Suprapubic skin (tissue), 4 donors: ENCODE data around the gene TMEM192.

Experiments
- CTCF ChIP-seq, 2 donors: fragments of 200-600 bp in 1 of 2; fragments of 450-650 bp in 1 of 2; sonication (generic) in 1 of 2; IDR thresholded peaks; one replicate each; pipeline ENCODE4 v1.5.1; 2016 to 2019; ENCODE audit warnings: antibody characterized with exemption in 2 of 2, mild to moderate bottlenecking in 1 of 2, moderate library complexity in 1 of 2
- EP300 ChIP-seq: sonication (generic); formaldehyde crosslinking; IDR thresholded peaks from one replicate; pipeline ENCODE4 v1.6.1; 2017; ENCODE audit warnings: antibody characterized with exemption
- POLR2A ChIP-seq, 2 donors: fragments of 450-650 bp; IDR thresholded peaks; one replicate each; pipeline ENCODE4 v1.6.1; 2017; ENCODE audit warnings: antibody characterized with exemption in 2 of 2, mild to moderate bottlenecking in 2 of 2, moderate library complexity in 2 of 2
- POLR2AphosphoS5 ChIP-seq, 3 donors: sonication (generic); formaldehyde crosslinking; IDR thresholded peaks; one replicate each; pipeline ENCODE4 v1.6.1; 2017; ENCODE audit warnings: antibody characterized with exemption in 3 of 3

- TF ChIP-seq POLR2A (IDR thresholded peaks at IDR 0.05) (no peak), EP300 (no peak), POLR2AphosphoS5 (IDR thresholded peaks at IDR 0.05) (no peak), CTCF (IDR thresholded peaks at IDR 0.05) (no peak)
These were observed 2.6 kb upstream of the TMEM192 start for GRCh38 chr4:165115301-165115700.
